CD4-positive, alpha-beta T cell treated with Interleukin-10 for 1 hour (primary cell): ENCODE measurements around the gene GRXCR1.

Source experiments
- DNase-seq: peaks from one replicate; pipeline ENCODE4 v3.0.0-alpha.2; 2020

The GRXCR1 gene

DNA sequence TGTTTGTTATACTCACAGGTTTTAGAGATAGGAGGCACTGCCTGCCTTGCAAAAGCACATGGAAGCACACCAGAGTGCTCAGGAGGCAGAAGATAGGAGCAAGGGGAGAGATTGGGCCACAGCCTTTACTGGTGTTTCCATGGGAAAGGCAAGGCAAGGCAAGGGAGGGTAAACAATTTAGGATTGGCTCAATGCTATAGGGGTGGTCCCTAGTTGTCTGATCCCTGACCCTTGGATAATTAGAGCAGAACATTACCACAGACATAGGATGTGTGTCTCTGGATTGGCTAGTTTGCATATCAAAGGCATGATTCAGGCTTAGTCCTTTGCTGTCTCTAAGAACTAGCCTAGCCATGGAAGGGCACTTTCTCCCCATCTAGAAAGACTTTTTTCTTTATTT, 36.1 kb downstream of the GRXCR1 start:
- DNase-seq: no peak

DNA sequence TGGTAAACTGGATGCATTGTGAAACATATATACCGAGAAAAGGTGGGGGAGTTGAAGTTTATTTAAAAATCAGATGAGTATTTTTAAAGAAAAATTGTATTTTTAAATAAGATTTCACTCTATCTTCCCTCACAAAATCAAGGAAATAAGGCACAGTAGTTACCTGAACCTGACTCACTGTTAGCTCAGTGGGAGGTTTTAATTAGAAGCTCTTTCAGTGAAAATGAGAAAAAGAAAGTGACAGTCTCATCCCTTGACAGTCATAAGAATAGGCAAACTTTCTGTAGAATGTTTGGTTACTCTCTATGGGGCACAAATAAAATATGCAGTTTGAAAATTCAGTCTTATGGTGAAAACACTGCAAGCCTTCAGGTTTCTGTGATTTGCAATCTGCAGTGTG, 49.7 kb downstream of the GRXCR1 start:
- no peak for DNase-seq

DNA sequence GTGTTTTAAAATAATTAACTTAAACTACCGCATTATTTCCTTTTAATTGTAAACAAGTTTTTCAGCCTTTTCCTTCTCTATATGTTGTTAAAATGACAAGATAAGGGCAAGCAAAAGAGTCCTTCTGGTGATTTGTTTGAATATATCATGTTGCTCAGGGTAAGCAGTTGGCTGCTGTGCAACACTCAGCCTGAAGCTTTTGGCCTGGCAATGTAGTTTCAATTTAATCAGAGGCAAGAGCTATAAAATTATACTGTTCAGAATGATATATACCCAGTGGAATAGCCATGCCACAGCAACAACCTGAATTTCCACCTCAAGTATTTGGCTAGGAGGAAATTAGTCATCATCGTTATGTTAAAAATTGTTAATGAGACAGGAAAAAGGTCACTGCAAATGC, 53.4 kb downstream of the GRXCR1 start:
- no peak for DNase-seq

DNA sequence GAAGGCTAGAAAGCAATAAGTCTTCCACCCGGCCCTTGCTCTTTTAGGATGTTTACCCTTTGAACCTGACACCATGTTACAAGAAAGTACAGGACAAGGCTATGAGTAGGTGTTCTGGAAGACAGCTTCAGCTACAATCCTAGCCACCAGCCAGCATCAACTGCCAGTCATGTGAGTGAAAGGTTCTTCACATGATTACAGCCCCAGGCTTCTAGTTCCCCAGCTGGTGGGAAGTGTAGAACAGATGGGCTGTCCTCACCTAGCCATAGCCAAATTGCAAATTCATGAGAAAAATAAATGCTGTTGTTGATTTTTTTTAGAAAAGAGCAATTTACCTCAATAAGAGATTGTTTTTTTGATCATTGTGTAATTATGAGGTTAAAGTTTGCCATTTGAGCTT, 60.8 kb downstream of the GRXCR1 start:
- DNase-seq: no peak

DNA sequence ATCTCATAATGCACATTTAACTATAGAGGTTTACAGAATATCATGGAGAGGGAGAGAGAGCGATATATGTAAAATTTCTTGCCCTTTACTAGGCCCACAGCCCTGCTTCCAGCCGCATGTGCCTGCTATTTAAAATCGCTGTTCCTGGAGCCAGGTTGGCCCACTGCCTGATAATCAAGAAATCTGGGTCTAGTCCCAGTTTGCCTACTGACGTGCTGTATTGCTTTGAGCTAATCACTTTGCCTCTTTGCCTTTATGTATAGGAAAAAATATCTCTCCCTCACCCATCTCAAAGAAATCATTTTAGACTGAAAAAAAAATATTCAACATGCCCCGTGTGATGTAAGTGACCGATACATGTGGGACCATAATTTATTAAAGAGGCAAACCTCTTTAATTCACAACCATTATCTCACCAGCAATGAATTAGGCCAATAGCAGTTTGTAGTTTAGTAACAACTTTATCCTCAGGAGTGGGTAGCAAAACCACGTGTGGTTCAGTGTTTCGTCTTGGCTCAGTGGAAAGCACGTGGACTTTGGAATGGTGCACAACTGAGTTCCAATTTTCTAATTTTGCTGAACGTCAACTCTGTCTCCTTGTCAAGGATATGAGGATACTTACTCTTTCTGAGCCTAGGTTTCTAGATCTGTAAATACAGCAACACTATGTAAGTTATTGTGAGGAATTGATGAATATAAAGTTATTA, 62.6 kb downstream of the GRXCR1 start:
- no peak for DNase-seq

DNA sequence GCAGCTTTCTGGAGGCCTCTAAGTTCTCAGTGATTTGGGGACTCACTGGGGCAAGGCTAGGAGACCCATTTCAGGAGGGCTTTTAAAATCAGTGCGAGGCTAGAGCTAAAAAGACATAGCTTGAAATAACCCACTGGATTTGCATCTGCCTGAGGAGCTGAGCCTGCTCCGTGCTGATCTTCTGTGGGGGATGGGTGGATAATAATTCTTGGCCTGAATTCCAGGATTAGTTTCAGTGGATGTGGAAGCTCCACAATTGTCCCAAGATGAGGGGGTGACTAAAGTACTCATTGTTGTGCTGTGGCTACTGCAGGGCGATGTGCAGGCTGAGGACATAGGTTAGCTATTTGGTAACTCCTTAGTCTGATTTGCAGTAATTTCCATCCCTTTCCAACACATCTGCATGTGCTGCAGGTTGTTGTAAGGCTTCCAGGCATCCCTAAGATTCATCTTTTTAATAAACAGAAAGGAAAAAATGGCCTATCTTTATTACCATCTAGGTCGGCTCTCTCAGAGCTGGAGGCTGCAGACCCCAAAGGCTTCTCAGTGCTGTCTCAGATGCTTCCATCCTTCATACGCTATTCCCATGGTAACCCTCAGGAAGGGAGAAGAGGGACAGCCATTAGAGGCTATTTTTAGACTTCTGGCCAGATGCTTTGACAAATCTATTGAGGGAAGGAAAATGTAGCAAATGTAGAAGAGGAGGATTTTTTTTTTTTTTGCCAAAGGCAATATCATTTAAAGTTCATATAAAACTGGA, 63.4 kb downstream of the GRXCR1 start:
- DNase-seq: no peak

DNA sequence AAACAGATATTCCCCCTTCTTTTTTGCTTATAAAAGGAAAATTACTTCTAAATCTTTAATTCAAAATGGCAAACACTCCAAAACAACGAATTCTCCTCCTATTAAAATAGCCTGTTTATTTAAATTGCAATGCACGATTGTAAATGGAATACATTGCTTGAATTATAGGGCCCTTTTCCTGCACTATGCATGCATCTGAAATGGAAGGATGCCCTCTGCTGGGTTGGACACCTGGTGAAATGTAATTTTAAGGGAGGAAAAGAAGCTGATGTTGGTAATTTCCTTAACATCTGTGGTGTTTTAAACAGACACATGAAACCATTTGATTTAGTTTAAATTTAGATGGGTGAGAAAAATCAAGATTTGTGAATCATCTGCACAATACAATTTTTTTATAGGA, 72.8 kb downstream of the GRXCR1 start:
- no peak for DNase-seq

DNA sequence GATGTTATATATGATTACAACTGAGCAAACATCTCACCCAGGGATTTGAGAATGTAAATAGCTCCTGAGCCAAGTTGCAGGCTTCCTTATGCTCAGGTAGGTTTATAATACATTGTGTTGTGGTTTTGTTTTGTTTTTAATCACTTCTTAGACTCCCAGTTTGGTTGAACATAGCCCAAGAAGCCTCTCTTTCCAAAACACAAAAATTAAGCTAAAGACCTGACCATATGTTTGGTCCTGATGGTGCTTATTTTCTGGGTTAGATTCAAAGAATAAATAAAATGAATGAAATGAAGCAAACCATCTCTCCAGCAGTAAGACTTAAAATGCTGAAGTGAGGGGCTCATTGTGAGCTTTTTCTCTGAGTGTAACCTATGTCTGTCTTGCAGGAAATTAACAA, 93.5 kb downstream of the GRXCR1 start:
- DNase-seq: no peak

DNA sequence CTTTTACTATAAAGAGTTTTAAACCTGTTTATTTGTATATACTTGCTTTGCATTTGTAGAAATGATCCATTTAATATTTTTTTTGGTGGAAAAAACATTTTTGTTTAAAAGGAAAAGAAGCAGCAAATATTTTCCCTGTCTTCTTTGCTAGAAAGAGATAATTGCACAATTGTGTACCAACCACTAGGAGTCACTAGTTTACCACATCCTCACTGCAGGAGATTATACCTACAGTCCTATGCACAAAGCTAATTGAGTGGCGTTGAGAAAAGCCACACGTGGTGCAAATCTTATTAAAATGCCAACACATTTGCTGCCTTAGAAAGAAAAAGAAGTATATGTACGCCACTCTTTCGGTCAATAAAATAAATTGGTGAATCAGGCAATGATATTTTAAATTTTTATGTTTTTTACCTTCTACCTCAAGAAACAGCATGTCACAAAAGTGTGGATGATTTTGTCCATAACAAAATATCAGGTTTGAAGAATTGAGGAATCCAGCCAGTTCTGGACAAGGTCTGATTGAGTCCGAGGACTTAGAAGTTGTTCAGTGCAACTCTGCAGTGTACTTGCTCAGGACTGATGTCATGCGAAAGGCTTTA, 102.9 kb downstream of the GRXCR1 start:
- no peak for DNase-seq

DNA sequence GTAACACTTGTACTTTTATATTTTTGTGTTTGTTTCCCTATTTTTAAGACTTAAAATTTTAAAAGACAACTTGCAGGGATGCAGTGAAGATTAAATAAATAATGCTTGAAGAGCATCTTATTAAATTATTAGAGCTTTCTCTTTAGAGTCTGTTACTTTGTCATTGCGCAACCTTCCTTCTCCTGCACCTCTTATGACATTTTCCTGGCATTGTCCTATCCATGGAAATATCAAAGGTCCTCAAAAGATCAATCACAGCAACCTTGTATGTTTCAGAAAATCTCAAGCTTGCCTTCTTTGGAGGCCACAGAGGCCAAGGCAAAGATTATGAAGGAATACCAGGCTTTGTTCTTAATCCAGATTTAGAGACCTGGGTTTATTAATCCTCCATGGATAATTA, 116.3 kb downstream of the GRXCR1 start:
- no peak for DNase-seq

DNA sequence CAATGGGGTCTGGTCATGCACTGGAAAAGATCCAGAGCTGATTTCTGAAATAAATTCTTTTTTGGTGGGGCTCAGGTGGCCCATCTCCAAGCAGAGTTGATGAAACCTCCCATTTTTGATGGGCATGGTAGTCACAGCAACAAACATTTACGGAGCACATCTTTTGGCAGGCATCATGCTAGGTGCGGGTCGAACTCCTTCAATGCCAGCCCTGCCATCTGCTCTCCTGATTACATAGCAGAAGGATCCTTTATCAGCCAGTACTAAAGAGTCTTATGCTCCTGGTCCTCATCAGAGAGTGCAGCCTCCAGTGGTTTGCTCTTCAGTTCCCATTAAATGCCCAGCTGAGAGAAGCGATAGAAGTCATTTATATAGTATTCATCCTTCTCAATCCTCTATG, 121.7 kb downstream of the GRXCR1 start:
- no peak for DNase-seq

DNA sequence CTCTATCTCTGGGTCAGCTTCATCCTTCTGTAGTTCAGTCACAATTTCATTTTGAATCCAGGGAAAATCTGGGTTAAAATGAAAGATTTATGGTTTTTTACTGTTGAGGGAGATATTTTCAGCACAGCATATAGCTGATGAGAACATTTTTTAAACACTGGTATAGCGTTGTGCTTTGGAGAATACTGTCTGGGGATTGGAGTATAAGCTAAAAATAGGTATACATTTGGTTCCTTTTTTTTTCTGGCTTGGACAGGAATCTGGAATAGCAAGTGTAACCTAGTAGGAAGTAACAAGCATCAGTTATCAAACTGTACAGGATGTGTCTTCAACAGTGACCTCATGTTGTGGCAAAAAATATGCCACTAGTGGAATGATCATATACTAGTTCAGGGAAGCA, 149.1 kb downstream of the GRXCR1 start:
- no peak for DNase-seq

DNA sequence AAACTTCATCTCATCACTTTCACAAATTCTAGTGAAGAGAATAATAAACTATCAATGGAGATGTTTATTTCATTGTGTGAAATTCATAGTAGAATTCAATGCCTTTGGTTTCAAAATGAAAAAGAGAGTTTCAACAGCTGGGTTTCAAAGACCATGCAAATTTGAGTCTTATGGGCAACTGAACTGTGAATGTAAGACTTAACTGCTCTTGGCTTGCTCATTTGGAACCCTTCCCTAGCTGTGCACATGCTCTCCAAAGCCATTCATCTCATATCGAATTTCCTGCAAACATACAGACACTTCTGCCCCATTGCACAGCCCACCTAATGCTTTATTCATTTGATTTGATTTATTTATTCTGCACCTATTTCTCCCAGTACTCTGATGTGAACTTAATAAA, 154.5 kb downstream of the GRXCR1 start:
- no peak for DNase-seq

DNA sequence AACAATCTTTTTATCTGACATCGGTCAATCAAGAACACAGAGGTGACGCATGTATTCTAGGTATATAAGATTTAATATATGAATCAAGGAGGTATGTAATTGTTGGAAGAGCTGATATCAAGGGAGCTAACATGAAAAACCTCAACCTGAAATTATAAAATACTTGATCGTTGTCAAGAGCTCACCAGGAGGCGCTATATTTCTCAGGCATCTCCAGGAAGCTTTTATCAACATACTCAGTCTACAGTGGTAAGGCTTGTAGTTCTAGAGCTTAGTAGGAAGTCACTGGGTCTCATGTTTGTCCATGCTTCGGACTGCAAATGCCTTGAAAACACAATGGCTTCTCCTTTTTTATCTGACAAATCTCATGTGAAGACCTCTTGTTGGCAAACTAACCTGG, 156.1 kb downstream of the GRXCR1 start:
- DNase-seq: no peak

DNA sequence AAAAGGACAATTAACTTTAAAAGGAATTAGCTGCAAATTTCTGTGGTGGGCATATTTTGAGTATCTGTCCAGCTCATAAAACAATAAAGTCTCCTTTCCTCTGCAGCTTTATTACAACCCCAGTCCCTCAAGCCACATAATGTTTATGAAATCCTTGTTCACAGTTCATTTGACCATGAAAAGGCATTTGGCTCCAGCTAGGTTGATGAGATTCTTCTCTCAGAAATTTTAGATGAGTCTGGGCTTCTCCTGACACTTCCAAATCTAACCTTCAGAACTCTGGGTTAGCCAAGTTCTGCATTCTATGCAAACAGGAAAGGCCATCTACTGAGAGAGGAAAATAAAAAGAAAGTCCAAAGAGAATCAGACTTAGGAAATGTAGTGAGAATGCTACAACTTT, 156.8 kb downstream of the GRXCR1 start:
- DNase-seq: no peak

DNA sequence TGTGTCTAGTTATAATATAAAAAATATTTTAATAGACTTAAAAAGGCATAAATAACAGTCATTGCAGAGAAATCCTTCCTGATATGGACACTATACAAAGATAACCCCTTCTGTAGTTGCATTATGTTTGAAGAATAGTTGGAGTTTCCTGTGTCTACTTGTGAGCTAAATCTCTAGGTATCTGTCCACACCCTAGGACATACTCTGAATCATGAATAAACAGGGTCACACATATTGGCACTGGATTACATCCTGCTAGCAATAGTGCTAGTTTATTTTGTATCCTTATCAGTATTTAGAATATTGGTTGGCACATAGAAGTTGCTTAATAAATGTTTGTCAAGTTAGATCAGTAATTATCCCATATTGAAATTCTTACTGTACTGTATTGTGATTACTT, 173.9 kb downstream of the GRXCR1 start:
- no peak for DNase-seq

DNA sequence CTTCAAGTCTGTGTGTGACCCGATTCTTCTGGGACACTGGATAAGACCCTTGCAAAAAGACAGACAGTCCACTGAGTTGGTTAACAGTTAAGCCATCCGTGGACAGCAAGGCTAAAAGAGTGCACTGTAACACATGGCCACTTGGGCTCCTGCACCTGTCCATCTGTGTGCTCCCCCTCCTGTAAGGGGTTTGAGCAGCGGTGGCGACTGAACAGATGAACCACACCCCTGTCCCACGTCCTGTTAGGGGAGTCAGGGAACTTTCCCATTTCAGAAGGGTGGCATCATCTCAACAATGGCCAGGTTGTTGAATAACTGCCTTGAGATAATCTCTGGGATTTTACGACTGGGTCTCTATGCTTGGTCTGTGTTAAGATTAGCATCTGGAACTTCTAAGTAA, 178.6 kb downstream of the GRXCR1 start:
- DNase-seq: no peak
